GM19397 (cell line): Measurements from ENCODE around the gene SLIT1.

Experiments used
- ATAC-seq: cut with Tn5 transposase; IDR thresholded peaks from one replicate; pipeline ENCODE4 v1.9.1; 2021; ENCODE audit warnings: mild to moderate bottlenecking, moderate library complexity; ENCODE audit not compliant: unreplicated experiment

Gene SLIT1

GRCh38 chr10:97185326-97186058 is at the start of gene SLIT1:
Gene SLIT1 (minus strand): TSS chr10:97185959. CDS start chr10:97185674, 285 bp downstream.
- ATAC-seq, result no peak

DNA sequence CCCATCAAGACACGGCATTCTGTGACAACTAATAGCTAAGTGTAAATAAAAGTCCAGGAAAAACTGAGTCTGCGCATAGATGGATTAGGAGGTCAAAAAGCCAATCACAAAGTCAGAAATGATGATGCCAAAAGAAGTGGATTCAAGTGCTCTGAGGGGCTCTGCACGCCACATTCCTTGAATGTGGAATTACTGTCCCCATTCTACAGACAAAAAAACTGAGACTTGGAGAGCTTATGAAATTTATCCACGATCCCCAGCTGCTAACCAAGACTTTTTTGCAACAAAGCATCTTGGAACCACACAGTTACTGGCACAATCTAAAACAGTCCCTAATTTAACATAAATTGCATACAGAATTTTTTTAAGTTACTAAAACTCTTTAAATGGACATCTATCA is 49.6 kb upstream of the SLIT1 start:
- no peak for ATAC-seq

- no peak for ATAC-seq
Measured at GRCh38 chr10:97234400-97234799, 48.6 kb upstream of the SLIT1 start.

GRCh38 chr10:97230146-97230545 is 44.4 kb upstream of the SLIT1 start:
- no peak for ATAC-seq

DNA sequence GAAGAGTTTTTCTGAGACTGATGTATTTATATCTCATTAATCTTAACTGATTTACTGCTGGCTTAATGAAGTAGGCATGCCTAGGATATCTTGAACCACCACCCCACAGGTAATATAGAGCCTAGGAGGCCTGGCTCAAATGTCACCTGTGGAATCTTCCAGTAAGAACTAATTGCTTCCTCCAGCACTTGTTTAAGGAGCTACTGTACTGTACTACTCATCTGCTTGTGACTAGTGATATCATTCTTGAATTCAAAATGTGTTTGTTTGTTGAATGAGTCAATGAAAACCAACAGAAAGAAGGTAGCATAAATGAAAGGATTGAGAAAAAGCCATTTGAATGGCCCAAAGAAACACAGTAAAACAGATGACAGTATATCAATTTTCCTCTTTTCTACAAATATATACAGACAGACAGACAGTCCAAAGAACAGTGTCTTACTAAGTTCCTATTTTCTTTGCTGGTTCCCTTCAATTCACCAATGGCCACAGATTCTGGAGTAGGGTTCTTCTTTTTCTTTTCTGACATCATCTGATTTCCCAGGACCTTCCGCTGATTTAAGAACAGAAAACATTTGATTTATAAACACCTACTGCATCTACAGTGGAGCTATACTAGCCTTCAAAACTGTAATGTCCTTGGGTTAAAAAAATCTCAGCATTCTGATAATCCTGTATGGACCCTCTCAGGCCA is 43.7 kb upstream of the SLIT1 start:
- ATAC-seq, result no peak

DNA sequence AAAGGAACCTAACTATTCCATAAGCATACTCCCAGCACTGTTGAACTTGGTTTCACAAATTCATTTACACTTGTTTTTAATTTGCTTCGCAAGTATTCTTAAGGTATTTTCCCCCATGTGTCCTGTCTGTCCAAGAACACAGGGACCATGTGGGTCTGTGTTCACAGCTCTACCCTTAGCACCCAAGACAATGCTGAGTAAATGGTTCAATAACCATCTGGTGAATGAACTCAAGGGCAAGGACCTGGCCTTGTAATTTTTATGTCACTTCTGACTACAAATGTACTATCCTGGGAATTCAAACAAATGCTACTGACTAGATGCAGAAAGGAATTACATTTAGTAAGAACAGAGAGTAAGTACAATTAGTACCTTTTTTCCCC is 43.0 kb upstream of the SLIT1 start:
- no peak for ATAC-seq

DNA sequence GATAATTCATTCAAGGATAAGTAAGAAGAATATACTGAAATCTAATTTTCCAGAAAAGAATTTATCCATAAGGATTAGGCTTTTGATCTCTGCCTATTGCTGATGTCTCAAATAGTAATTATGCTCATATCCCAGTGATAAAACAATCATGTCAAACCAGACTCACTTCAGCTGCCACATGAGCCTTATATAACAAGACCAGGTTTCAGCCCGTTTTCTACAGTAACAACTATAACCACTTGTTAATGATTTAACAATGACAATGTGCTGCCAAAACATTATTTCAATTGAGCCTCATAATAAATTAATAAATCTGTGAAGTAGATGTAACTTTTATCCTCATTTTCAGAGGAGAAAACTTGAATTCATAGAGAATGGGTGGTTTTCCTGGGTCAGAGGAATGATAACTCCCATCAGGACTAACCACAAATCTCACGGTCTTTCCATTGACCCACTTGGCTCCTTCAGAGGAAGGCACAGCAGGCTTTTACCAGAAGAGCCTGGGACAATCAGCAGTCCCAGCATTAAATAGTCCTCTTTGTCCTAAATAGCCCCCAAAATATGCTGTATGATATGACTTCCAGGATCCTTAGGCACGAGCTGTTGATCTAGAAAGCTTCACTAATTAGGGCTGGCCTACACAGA is 42.5 kb upstream of the SLIT1 start:
- ATAC-seq, result no peak

- ATAC-seq, result no peak
Measured at GRCh38 chr10:97226398-97226797, 40.6 kb upstream of the SLIT1 start.

GRCh38 chr10:97224483-97225435 is 39.0 kb upstream of the SLIT1 start:
- no peak for ATAC-seq

DNA sequence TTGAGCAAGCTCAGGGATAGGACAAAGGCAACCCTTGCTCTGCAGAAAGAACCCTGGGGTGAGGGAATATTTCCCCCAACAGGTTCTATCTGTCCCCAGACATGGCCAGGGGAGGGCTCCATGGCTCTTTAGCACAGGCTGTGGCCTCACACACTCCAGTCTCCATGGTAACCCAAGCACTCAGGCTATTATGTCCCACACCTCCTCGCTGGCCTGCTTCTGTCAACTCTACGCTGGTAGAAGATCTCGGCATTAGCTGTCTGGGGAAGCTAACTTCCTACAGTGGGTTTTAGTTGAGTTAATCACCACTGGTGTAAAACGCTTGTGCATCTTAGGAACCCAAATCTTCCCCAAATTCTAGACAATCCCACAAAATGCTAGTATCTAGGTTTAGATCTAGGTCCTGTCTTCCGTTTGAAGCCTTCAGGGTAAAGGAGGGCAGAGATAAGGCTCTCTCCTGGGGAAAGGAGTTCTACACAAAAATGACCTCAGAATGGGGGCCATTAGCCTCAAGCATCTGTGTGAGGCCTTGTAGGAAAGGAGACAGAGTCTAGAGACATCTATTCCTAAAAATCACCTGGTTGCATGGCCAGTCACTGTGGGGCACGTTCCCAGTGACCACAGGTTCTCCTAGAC is 36.7 kb upstream of the SLIT1 start:
- no peak for ATAC-seq

DNA sequence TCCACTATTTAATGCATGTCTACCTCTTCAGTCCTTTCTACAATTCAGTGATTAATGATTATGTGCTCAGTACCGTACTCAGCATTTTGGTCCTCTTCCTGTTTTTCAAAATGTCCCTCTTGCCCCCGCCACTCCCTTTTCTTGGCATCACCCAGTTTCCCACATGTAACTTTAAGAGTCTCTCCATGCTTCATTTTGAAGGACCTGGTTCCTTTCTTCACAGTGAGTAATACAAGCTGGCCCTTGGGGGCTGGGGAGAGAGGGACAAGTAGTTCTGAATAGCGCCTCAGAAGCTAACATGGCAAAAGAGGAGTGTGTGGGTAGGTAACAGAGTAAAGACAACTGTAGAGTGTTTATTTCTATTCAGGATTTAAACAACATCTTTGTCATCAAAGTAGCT is 34.6 kb upstream of the SLIT1 start:
- ATAC-seq, result no peak

- ATAC-seq, result no peak
Measured at GRCh38 chr10:97217299-97217698, 31.5 kb upstream of the SLIT1 start.

GRCh38 chr10:97215619-97216260 is 30.0 kb upstream of the SLIT1 start:
- ATAC-seq, result no peak

GRCh38 chr10:97213431-97213830 is 27.7 kb upstream of the SLIT1 start:
- no peak for ATAC-seq

- ATAC-seq, result no peak
Measured at GRCh38 chr10:97211229-97211628, 25.5 kb upstream of the SLIT1 start.

GRCh38 chr10:97210543-97210960 is 24.8 kb upstream of the SLIT1 start:
- no peak for ATAC-seq

DNA sequence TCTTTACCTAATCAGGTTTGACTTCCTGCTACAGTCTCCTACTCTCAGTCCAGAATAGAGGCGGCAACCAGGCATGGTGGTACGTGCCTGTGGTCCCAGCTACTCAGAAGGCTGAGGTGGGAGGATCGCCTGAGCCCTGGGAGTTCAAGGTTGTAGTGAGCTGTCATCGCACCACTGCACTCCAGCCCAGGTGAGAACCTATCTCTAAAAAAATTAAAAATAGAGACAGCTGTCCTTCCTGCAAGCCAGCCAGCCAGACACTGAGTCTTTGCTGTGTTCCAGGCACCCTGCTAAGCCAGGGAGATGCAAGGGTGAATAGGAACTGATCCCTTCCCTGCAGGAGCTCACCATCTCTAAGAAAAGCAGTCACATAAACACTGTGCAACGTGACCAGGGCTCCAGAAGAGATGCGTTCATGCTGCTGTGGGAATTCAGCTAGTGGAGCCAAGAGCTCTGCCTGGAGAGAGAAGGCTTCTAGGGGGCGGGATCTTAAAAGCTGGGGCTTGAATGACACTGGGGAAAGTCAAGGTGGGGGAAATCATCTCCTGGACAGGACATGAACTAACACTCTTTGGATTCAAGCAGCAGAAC is 22.1 kb upstream of the SLIT1 start:
- no peak for ATAC-seq

- no peak for ATAC-seq
Measured at GRCh38 chr10:97207131-97207530, 21.4 kb upstream of the SLIT1 start.

DNA sequence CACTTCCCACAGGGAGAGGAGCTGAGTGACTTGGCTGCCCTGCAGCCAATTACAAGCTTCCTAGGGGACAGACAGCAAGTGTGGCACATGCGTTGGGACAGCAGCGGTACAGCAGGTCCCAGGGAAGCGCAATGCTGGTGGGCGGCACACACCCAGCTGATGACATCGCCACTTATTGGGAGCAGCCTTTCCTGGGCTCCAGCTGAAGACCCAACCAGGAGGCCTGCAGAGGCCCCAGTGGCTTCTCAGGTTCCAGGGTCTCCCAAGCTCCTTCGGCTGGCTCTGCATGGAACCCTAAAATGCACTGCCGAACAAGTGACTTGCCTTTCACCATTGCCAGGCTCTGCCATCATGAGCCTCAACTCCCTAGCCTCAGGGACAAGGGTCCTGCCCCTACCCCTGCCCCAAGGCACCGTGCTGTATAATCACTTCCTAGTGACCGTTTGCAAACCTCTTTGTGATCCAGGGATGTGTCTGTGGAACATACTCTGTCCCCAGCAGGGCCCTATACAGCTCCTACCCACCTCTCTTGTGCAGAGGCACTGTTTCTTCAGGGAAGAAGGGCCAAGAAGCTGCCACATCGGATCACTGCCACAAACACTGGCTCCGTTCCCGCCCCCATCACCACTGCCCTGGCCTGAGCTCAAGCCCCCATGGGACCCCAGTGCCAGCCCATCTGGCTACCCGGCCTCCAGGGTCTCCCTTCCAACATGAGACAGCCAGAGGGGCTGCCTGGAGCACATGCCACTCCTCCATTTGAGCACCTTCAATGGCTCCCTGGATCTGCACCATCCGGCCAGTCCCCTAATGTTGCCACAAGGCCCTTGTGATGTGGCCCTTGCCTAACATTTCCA is 19.3 kb upstream of the SLIT1 start:
- no peak for ATAC-seq
